H9 (cell line): Measurements from ENCODE around the gene CDH4. TPM values are rescaled to one million over a fixed set of nuclear protein-coding genes. Genes with fewer than 3 reads are reported as not detected.
A peak's percentile ranks its signal among the peaks of the same experiment; 100 is the strongest.

ENCODE experiments used
- DNase-seq: peaks from one replicate; pipeline ENCODE4 v3.0.0-alpha.2; 2017
- H2AFZ ChIP-seq: one replicate; pipeline ENCODE4 v1.6.1; 2013; ENCODE audit warnings: mild to moderate bottlenecking, low read length, control low read depth, moderate library complexity
- H2AK5ac ChIP-seq: 2 replicates; pipeline ENCODE4 v1.6.1; 2013; ENCODE audit warnings: low read length, control low read depth, mixed read lengths; ENCODE audit not compliant: insufficient read length
- H2BK120ac ChIP-seq: one replicate; pipeline ENCODE4 v1.6.1; 2013; ENCODE audit warnings: low read depth, mild to moderate bottlenecking, low read length, control low read depth, inconsistent platforms; ENCODE audit not compliant: poor library complexity, severe bottlenecking
- H2BK12ac ChIP-seq: 2 replicates; pipeline ENCODE4 v1.6.1; 2013; ENCODE audit warnings: low read length, control low read depth, mixed read lengths, low read depth; ENCODE audit not compliant: insufficient read length
- H2BK15ac ChIP-seq: 2 replicates; pipeline ENCODE4 v1.6.1; 2013; ENCODE audit warnings: low read depth, low read length, control low read depth
- H2BK20ac ChIP-seq: one replicate; pipeline ENCODE4 v1.6.1; 2013; ENCODE audit warnings: low read depth, mild to moderate bottlenecking, low read length, control low read depth, inconsistent platforms; ENCODE audit not compliant: poor library complexity, severe bottlenecking
- H2BK5ac ChIP-seq: 2 replicates; pipeline ENCODE4 v1.6.1; 2013; ENCODE audit warnings: low read length, control low read depth, mixed read lengths; ENCODE audit not compliant: insufficient read length
- H3K14ac ChIP-seq: 2 replicates; pipeline ENCODE4 v1.6.1; 2013; ENCODE audit warnings: low read length, control low read depth; ENCODE audit not compliant: insufficient read depth
- H3K18ac ChIP-seq: 2 replicates; pipeline ENCODE4 v1.6.1; 2013; ENCODE audit warnings: low read depth, mild to moderate bottlenecking, mixed read lengths, low read length, control low read depth; ENCODE audit not compliant: insufficient read length
- H3K23ac ChIP-seq: 2 replicates; pipeline ENCODE4 v1.6.1; 2013; ENCODE audit warnings: low read length, control low read depth, mixed read lengths, low read depth; ENCODE audit not compliant: insufficient read length
- H3K23me2 ChIP-seq: 2 replicates; pipeline ENCODE4 v1.6.1; 2013; ENCODE audit warnings: low read depth, mild to moderate bottlenecking, mixed read lengths, low read length, control low read depth; ENCODE audit not compliant: insufficient read length, poor library complexity, severe bottlenecking
- H3K27ac ChIP-seq: 2 replicates; pipeline ENCODE4 v1.5.1; 2013; ENCODE audit warnings: low read length, control low read depth, mixed read lengths, low read depth; ENCODE audit not compliant: insufficient read length
- H3K27me3 ChIP-seq: 2 replicates; pipeline ENCODE4 v1.6.1; 2013; ENCODE audit warnings: low read length, control low read depth, inconsistent platforms; ENCODE audit not compliant: insufficient read depth
- H3K4ac ChIP-seq: 2 replicates; pipeline ENCODE4 v1.6.1; 2013; ENCODE audit warnings: low read depth, mild to moderate bottlenecking, control low read depth, inconsistent platforms, low read length, moderate library complexity
- H3K4me1 ChIP-seq: 2 replicates; pipeline ENCODE4 v1.6.1; 2013; ENCODE audit warnings: low read length, control low read depth, inconsistent platforms; ENCODE audit not compliant: insufficient read depth
- H3K4me2 ChIP-seq: 2 replicates; pipeline ENCODE4 v1.6.1; 2013; ENCODE audit warnings: low read length, control low read depth, mixed read lengths; ENCODE audit not compliant: insufficient read length, insufficient read depth
- H3K56ac ChIP-seq: 2 replicates; pipeline ENCODE4 v1.6.1; 2013; ENCODE audit warnings: low read depth, mild to moderate bottlenecking, mixed read lengths, low read length, control low read depth; ENCODE audit not compliant: insufficient read length
- H3K79me1 ChIP-seq: 2 replicates; pipeline ENCODE4 v1.6.1; 2013; ENCODE audit warnings: low read depth, mild to moderate bottlenecking, moderate library complexity, low read length, control low read depth, inconsistent platforms; ENCODE audit not compliant: insufficient read depth, poor library complexity, severe bottlenecking
- H3K79me2 ChIP-seq: 2 replicates; pipeline ENCODE4 v1.6.1; 2013; ENCODE audit warnings: low read length, control low read depth, inconsistent platforms; ENCODE audit not compliant: insufficient read depth
- H3K9ac ChIP-seq: 2 replicates; pipeline ENCODE4 v1.6.1; 2013; ENCODE audit warnings: low read length, control low read depth, mixed read lengths; ENCODE audit not compliant: insufficient read length; ENCODE audit errors: extremely low read depth
- H3K9me3 ChIP-seq: one replicate; pipeline ENCODE4 v1.6.1; 2013; ENCODE audit warnings: low read depth, low read length, inconsistent platforms; ENCODE audit not compliant: control insufficient read depth
- H3T11ph ChIP-seq: one replicate; pipeline ENCODE4 v1.6.1; 2013; ENCODE audit warnings: mild to moderate bottlenecking, low read length, control low read depth, inconsistent platforms
- H4K20me1 ChIP-seq: one replicate; pipeline ENCODE4 v1.6.1; 2013; ENCODE audit not compliant: control insufficient read depth, insufficient read length, insufficient read depth
- H4K5ac ChIP-seq: 2 replicates; pipeline ENCODE4 v1.6.1; 2013; ENCODE audit warnings: low read depth, mild to moderate bottlenecking, mixed read lengths, low read length, control low read depth; ENCODE audit not compliant: insufficient read length
- H4K8ac ChIP-seq: replicated peaks from 2 replicates; pipeline ENCODE4 v1.6.1; 2013; ENCODE audit warnings: low read length, control low read depth, mixed read lengths, low read depth; ENCODE audit not compliant: insufficient read length
- H4K91ac ChIP-seq: 2 replicates; pipeline ENCODE4 v1.6.1; 2013; ENCODE audit warnings: low read depth, mild to moderate bottlenecking, moderate library complexity, mixed read lengths, low read length, control low read depth; ENCODE audit not compliant: insufficient read length
- H3K27ac Mint-ChIP-seq, 3 experiments: 2 replicates in 2 of 3; 3 replicates in 1 of 3; pipeline ENCODE4 v1.8.0; 2020 to 2021; ENCODE audit warnings: mixed read lengths in 3 of 3, mild to moderate bottlenecking in 1 of 3, moderate library complexity in 1 of 3
- H3K27me3 Mint-ChIP-seq: 2 replicates; pipeline ENCODE4 v1.8.0; 2021; ENCODE audit warnings: low read depth, mild to moderate bottlenecking, moderate library complexity, mixed read lengths
- H3K36me3 Mint-ChIP-seq, 3 experiments: 2 replicates in 2 of 3; 3 replicates in 1 of 3; pipeline ENCODE4 v1.8.0; 2020 to 2021; ENCODE audit warnings: low read depth in 3 of 3, mixed read lengths in 3 of 3; ENCODE audit not compliant: insufficient read depth in 1 of 3
- H3K4me1 Mint-ChIP-seq, 2 experiments: 2 replicates each; pipeline ENCODE4 v1.8.0; 2020; ENCODE audit warnings: mixed read lengths in 2 of 2
- H3K4me3 Mint-ChIP-seq, 2 experiments: 2 replicates in 1 of 2; 3 replicates in 1 of 2; pipeline ENCODE4 v1.8.0; 2020 to 2021; ENCODE audit warnings: mild to moderate bottlenecking in 2 of 2, mixed read lengths in 2 of 2, moderate library complexity in 1 of 2
- H3K9me3 Mint-ChIP-seq, 2 experiments: 2 replicates in 1 of 2; 3 replicates in 1 of 2; pipeline ENCODE4 v1.8.0; 2020; ENCODE audit warnings: mild to moderate bottlenecking in 2 of 2, mixed read lengths in 2 of 2, moderate library complexity in 1 of 2
- WGBS: extraction: QIAGEN DNeasy Blood & Tissue Kit; methylation state at CpG from one replicate; pipeline ENCODE4 v1.1.7; 2013; ENCODE audit warnings: missing lambda C conversion rate, low lambda C conversion rate, mixed read lengths; ENCODE audit not compliant: insufficient read length; ENCODE audit errors: extremely low coverage; 5-methylcytosine and 5-hydroxymethylcytosine counted together
- total RNA-seq: library from RNA; stranded (reverse); gene quantifications from 2 replicates; pipeline ENCODE4 v1.2.1, GENCODE V29; 2021
- TF ChIP-seq, protein P1 (sequence below): fragments of 200-600 bp; sonication (generic); conservative IDR thresholded peaks from 3 replicates; pipeline ENCODE4 v1.8.0; 2021; ENCODE audit warnings: antibody characterized with exemption, mild to moderate bottlenecking

CDH4 gene
- total RNA-seq, 1 experiment from 2014 or later, result 3.0 TPM

DNA sequence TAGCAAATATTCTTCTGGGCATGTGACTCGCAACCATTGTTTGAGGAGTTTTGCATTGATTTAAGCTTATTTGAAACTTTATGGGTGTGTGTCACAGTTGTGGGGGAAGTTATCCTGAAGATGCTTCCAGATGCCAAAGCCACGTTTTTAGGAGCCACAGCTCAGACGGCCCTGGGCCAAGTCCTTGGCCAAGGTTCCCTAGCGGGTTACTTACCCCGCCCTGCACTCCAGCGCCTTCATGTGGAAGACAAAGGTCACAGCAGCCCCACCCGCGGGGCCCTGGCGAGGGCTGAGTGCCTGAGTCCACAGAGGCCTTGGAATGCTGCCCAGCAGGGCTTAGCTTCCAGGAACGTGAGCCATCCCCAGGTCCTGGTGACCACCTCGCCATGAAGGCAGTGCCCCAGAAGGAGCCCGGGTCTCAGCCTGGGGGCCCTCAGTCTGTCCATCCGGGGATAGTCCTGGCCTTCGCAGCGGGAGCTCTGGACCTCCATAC lies 308.3 kb downstream of the CDH4 start:
- H2BK12ac ChIP-seq, result no peak overlapping the region
- peaks cover 2% of the 10 kb centered on the region for H4K20me1 ChIP-seq
- no peak overlapping the region for H3K27ac ChIP-seq
- no peak overlapping the region for H2AK5ac ChIP-seq
- no peak overlapping the region for H4K91ac ChIP-seq
- DNase-seq, result peak; percentile 80
- no peak overlapping the region for H3K18ac ChIP-seq
- H4K5ac ChIP-seq, result no peak overlapping the region
- Mint-ChIP-seq H3K9me3 (peaks cover 3% of the 10 kb centered on the region in 2 experiments; a peak in 3 of 5 replicates), H3K4me3 (no peak overlapping the region), H3K36me3 (peaks cover 0 to 6% (median 0%) of the 10 kb centered on the region in 3 experiments; a peak in 1 of 7 replicates), H3K4me1 (peaks cover 32% of the 10 kb centered on the region in 2 experiments), H3K27me3 (peaks cover 32% of the 10 kb centered on the region), H3K27ac (no peak overlapping the region)
- no peak overlapping the region for H2BK20ac ChIP-seq
- no peak overlapping the region for H4K8ac ChIP-seq
- no peak overlapping the region for H3T11ph ChIP-seq
- H3K27me3 ChIP-seq, result peaks cover 3% of the 10 kb centered on the region; the same call in 1 of the 2 replicates
- no peak overlapping the region for H2BK5ac ChIP-seq
- no peaks in the 10 kb centered on the region for H3K23me2 ChIP-seq
- no peaks in the 10 kb centered on the region for H3K79me1 ChIP-seq
- H3K14ac ChIP-seq, result no peak overlapping the region
- H2BK120ac ChIP-seq, result no peak overlapping the region
- no peak overlapping the region for H3K9ac ChIP-seq
- H3K23ac ChIP-seq, result no peak overlapping the region
- no peak overlapping the region for H2BK15ac ChIP-seq
- no peak overlapping the region for H3K4ac ChIP-seq
- WGBS, result no CpG with 5 or more reads among the region's 15 CpGs
- H3K79me2 ChIP-seq, result no peaks in the 10 kb centered on the region
- H3K9me3 ChIP-seq, result no peaks in the 10 kb centered on the region
- TF ChIP-seq, protein P1, sequence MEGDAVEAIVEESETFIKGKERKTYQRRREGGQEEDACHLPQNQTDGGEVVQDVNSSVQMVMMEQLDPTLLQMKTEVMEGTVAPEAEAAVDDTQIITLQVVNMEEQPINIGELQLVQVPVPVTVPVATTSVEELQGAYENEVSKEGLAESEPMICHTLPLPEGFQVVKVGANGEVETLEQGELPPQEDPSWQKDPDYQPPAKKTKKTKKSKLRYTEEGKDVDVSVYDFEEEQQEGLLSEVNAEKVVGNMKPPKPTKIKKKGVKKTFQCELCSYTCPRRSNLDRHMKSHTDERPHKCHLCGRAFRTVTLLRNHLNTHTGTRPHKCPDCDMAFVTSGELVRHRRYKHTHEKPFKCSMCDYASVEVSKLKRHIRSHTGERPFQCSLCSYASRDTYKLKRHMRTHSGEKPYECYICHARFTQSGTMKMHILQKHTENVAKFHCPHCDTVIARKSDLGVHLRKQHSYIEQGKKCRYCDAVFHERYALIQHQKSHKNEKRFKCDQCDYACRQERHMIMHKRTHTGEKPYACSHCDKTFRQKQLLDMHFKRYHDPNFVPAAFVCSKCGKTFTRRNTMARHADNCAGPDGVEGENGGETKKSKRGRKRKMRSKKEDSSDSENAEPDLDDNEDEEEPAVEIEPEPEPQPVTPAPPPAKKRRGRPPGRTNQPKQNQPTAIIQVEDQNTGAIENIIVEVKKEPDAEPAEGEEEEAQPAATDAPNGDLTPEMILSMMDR, result peak; percentile 75
- H3K56ac ChIP-seq, result no peak overlapping the region
- H3K4me2 ChIP-seq, result no peak overlapping the region
- H3K4me1 ChIP-seq, result no peaks in the 10 kb centered on the region
- H2AFZ ChIP-seq, result no peak overlapping the region
